Cardiac muscle cell (in vitro differentiated cells and primary cell): Measurements from ENCODE around the gene C19orf81. TPM values are rescaled to one million over a fixed set of nuclear protein-coding genes. Genes with fewer than 3 reads are reported as not detected.
"Not testable (repeated sequence)": the region's sequence is repeated elsewhere in the genome, so short reads cannot be mapped to it uniquely, and the experiment has no call there.

Source experiments
- DNase-seq, 2 donors: peaks; one replicate each; pipeline versions ENCODE4 v3.0.0 to v3.0.0-alpha.2; 2010 to 2017; ENCODE audit warnings: low read depth in 1 of 2, low spot score in 1 of 2
- H3K27ac ChIP-seq: fragments of 200-600 bp; sonication (generic); 2 replicates; pipeline ENCODE4 v1.5.1; 2016
- H3K27me3 ChIP-seq: fragments of 200-600 bp; sonication (generic); 2 replicates; pipeline ENCODE4 v1.6.0; 2016; ENCODE audit warnings: control low read depth
- H3K36me3 ChIP-seq: fragments of 200-600 bp; sonication (generic); 2 replicates; pipeline ENCODE4 v1.5.1; 2016; ENCODE audit warnings: control low read depth
- H3K4me1 ChIP-seq: fragments of 200-600 bp; sonication (generic); 2 replicates; pipeline ENCODE4 v1.8.1; 2017; ENCODE audit warnings: low read depth, mild to moderate bottlenecking, mixed run types
- H3K4me3 ChIP-seq: fragments of 200-600 bp; sonication (generic); 2 replicates; pipeline ENCODE4 v1.5.1; 2016; ENCODE audit warnings: mild to moderate bottlenecking
- H3K9me3 ChIP-seq: fragments of 200-600 bp; sonication (generic); 2 replicates; pipeline ENCODE4 v1.5.1; 2017; ENCODE audit warnings: low read depth, mild to moderate bottlenecking, control low read depth
- polyA plus RNA-seq: library from polyadenylated mRNA; unstranded; fragments of >200 nt; fragmentation: Nextera tagmentation; extraction: Ambion mirVana; gene quantifications from 2 replicates; pipeline ENCODE4 v1.2.1, GENCODE V29; 2016
- total RNA-seq: library from RNA; depleted of rRNA; stranded (reverse); fragments of >200 nt; gene quantifications from 2 replicates; pipeline ENCODE4 v1.2.3, GENCODE V29; 2016
- TF ChIP-seq, protein P1 (sequence below): IDR thresholded peaks from 2 replicates; pipeline ENCODE4 v1.5.1; 2012; ENCODE audit warnings: low read depth, mild to moderate bottlenecking, low read length

Gene C19orf81
- total and polyA plus RNA-seq, 2 experiments from 2014 or later: 23.5 to 67.4 TPM

DNA sequence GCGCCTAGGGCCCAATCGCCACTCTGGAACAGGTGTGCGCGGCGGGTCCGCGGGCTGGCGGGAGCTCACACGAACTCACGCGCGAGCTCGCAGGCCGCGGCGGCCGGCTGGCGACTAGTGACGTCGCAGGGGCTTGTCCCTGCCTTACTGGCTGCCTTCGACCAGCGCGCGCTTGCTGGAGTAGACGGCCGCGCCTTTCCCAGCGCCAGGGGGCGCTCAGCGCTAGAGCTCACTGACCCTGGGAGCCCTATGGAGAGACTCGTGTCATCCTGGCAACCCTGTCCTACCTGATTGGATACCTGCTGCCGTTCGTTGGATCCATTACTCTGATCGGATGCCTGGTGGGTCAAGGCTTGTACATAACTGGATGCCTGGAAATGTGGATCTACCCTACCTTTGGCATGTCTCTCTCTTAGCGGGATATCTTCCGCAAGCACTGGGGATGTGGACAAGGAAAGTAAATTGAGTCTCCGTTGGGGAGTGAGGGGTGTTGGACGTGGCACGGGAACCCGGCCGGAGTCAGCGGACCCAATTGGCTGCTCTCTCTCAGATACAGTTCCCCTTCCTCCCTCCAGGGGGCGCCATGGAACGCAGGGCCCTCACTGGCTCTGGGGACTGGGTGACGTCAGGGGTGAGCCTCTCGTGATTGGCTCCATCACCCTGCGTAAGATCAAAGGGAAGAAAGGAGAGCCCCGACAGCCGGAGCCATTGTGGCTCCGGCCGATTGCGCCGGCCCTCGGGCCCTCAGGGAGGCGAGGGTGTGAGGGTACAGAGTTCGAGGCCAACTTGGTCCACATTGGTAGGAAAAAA lies 44.8 kb upstream of the C19orf81 start:
- H3K27me3 ChIP-seq: peaks cover 17% of the 10 kb centered on the region
- H3K36me3 ChIP-seq, H3K4me1 ChIP-seq, H3K27ac ChIP-seq, H3K9me3 ChIP-seq, DNase-seq, H3K4me3 ChIP-seq: not testable (repeated sequence)
- TF ChIP-seq, protein P1, sequence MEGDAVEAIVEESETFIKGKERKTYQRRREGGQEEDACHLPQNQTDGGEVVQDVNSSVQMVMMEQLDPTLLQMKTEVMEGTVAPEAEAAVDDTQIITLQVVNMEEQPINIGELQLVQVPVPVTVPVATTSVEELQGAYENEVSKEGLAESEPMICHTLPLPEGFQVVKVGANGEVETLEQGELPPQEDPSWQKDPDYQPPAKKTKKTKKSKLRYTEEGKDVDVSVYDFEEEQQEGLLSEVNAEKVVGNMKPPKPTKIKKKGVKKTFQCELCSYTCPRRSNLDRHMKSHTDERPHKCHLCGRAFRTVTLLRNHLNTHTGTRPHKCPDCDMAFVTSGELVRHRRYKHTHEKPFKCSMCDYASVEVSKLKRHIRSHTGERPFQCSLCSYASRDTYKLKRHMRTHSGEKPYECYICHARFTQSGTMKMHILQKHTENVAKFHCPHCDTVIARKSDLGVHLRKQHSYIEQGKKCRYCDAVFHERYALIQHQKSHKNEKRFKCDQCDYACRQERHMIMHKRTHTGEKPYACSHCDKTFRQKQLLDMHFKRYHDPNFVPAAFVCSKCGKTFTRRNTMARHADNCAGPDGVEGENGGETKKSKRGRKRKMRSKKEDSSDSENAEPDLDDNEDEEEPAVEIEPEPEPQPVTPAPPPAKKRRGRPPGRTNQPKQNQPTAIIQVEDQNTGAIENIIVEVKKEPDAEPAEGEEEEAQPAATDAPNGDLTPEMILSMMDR: peak; percentile 3

DNA sequence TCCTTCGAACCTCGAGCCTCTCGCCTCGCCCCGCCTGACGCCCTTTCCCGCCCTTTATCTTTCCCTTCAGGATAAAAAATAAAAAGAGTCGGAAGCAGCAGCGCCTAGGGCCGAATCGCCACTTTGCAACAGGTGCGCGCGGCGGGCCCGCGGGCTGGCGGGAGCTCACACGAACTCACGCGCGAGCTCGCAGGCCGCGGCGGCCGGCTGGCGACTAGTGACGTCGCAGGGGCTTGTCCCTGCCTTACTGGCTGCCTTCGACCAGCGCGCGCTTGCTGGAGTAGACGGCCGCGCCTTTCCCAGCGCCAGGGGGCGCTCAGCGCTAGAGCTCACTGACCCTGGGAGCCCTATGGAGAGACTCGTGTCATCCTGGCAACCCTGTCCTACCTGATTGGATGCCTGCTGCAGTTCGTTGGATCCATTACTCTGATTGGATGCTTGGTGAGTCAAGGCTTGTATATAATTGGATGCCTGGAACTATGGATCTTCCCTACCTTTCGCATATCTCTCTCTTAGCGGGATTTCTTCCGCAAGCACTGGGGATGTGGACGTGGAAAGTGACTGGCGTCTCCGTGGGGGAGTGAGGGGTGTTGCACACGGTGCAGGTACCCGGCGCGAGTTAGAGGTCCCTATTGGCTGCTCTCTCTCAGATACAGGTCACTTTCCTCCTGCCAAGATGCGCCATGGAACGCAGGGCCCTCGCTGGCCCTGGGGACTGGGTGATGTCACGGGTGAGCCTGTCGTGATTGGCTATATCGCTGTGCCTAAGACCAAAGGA lies 43.0 kb upstream of the C19orf81 start:
- TF ChIP-seq, protein P1: peak; percentile 33
- not testable (repeated sequence) for H3K9me3 ChIP-seq, H3K36me3 ChIP-seq, H3K27ac ChIP-seq, H3K4me3 ChIP-seq, H3K4me1 ChIP-seq
- DNase-seq: peak; percentile 24 to 30
- peaks cover 17% of the 10 kb centered on the region for H3K27me3 ChIP-seq

DNA sequence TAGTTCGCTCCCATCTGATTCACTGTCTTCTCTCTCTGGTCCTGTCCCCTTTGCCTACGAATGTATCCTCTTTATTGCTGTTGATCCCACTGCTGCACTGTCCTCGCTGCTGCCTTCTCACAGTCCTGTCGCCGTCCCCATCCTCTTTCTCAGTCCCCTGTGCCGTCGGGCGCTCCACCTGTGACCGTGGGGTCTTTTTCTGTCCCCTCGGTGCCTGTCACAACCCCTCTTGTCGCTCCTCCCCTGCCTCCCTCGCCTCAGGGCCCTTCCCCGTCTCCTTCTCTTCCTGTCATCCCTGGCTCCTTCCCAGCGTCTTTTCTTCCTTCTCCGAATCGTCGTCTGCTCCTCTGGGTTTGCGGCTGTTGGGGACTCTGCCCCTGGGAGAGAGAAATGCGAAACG lies 41.9 kb upstream of the C19orf81 start:
- TF ChIP-seq, protein P1: no peak
- H3K36me3 ChIP-seq: no peaks in the 10 kb centered on the region
- no peak overlapping the region for H3K4me3 ChIP-seq
- H3K27ac ChIP-seq: no peak overlapping the region
- no peak for DNase-seq
- no peaks in the 10 kb centered on the region for H3K9me3 ChIP-seq
- H3K4me1 ChIP-seq: no peaks in the 10 kb centered on the region
- H3K27me3 ChIP-seq: peaks cover 17% of the 10 kb centered on the region

DNA sequence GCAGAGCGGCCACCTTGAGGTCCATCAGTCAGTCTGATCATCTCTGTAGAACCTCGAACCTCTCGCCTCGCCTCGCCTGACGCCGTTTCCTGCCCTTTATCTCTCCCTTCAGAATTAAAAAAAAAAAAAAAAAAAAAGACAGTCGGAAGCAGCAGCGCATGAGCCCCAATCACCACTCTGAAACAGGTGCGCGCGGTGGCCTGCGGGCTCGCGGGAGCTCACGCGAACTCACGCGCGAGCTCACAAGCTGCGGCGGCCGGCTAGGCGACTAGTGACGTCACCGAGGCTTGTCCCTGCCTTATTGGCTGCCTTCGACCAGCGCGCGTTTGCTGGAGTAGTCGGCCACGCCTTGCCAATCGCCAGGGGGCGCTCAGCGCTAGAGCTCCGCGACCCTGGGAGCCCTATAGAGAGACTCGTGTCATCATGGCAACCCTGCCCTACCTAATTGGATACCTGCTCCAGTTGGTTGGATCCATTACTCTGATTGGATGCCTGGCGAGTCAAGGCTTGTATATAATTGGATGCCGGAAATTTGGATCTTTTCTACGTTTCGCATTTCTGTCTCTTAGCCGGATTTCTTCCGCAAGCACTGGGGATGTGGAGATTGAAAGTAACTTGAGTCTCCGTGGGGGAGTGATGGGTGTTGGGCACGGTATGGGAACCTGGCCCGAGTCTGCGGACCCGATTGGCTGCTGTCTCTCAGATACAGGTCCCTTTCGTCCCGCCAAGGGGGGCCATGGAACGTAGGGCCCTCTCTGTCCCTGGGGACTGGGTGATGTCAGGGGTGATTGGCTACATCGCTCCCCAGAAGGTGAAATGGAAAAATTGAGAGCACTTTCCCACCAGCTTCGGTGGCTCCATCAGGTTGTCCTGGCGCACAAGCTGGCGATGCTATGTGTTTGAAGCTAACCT lies 41.1 kb upstream of the C19orf81 start:
- TF ChIP-seq, protein P1: peak; percentile 79
- H3K9me3 ChIP-seq: no peaks in the 10 kb centered on the region

DNA sequence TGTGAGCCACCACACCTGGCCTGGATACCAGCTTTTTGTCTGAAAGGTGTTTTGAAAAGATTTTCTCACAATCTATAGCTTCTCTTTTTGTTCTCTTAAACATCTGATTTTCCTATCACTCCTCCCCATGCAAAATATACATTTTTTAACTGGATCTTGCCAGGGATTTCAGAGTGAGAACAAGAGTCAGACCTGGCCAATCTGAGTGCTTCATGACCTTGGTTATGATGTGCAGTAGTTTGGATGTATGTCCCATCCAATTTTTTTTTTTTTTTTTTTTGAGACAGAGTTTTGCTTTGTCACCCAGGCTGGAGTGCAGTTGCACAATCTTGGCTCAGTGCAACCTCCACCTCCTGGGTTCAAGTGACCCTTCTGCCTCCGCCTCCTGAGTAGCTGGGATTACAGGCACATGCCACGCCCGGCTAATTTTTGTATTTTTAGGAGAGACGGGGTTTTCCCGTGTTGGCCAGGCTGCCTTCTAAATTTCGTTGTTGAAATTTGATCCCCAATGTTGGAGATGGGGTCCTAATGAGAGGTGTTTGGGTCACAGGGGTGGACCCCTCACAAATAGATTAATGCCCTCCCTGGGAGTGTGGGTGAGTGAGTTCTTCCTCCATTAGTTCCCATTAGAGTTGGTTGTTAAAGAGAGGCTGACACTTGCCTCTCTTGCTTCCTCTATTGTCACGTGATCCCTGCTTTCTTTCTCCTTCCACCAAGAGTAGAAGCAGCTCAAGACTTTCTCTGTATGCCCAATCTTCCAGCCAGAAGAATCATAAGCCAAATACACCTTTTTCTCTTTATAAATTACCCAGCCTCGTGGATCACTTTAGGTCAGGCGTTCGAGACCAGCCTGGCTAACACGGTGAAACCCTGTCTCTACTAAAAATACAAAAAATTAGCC lies 36.5 kb upstream of the C19orf81 start:
- H3K9me3 ChIP-seq, H3K36me3 ChIP-seq, H3K27me3 ChIP-seq, H3K4me3 ChIP-seq, DNase-seq, H3K4me1 ChIP-seq, H3K27ac ChIP-seq: not testable (repeated sequence)

More for the DNA sequence above, 41.1 kb upstream of the C19orf81 start:
- Histone ChIP-seq H3K27me3 (peaks cover 17% of the 10 kb centered on the region), H3K4me3 (no peak overlapping the region), H3K27ac (no peak overlapping the region), H3K4me1 (no peaks in the 10 kb centered on the region), H3K36me3 (no peaks in the 10 kb centered on the region)
- peak; percentile 92 to 99 for DNase-seq

DNA sequence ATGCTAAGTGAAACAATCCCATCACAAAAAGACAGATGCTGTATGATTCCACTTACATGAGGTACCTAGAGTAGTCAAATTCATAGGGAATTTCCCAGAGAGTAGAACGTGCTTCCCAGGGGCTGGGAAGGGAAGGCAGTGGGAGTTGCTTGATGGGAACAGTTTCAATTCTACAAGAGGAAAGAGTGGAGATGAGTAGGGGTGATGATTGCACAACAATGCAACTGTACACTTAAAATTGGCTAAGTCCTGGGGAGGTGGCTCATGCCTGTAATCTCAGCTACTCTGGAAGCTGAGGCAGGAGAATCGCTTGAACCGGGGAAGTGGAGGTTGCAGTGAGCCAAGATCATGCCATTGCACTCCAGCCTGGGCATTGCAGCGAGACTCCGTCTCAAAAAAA lies 30.9 kb upstream of the C19orf81 start:
- H3K4me1 ChIP-seq, H3K27ac ChIP-seq, H3K4me3 ChIP-seq, H3K9me3 ChIP-seq, H3K27me3 ChIP-seq, H3K36me3 ChIP-seq: not testable (repeated sequence)
- peak in 1 of 2 donors; percentile 35 for DNase-seq

DNA sequence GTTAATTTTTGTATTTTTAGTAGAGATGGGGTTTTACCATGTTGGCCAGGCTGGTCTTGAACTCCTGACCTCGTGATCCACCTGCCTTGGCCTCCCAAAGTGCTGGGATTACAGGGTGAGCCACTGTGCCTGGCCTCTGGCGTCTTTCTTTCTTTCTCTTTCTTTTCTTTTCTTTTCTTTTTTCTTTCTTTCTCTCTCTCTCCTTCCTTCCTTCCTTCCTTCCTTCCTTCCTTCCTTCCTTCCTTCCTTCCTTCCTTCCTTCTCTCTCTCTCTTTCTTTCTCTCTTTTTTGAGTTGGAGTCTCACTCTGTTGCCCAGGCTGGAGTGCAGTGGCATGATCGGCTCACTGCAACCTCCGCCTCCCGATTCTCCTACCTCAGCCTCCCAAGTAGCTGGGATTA lies 30.1 kb upstream of the C19orf81 start:
- H3K4me3 ChIP-seq, DNase-seq, H3K9me3 ChIP-seq, H3K36me3 ChIP-seq, H3K27me3 ChIP-seq, H3K4me1 ChIP-seq, H3K27ac ChIP-seq: not testable (repeated sequence)

DNA sequence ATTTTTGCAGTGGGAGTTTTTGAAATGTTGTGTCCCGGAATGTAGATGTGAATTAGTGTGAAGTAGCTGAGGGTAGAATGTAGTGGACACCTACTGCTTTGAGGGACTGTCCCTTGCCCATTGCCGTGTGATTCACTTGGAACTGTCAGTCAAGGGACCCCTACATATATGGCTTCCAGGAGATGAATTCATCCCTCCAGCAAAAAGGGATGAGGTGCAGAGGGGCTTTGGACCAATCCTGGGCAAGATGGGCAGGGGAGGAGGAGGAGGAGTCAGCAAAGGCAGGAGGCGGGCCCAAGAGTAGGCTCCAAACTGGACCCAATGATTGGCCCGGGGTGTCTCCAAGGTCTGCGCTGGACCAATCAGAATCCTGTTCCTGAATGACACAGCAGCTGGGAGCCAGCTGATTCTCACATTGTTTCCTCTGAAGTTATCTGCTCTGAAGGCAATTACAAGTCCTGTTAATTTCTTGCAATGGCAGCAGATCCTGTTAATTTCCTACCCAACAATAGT lies 28.8 kb upstream of the C19orf81 start:
- not testable (repeated sequence) for DNase-seq, H3K36me3 ChIP-seq, H3K4me1 ChIP-seq, H3K9me3 ChIP-seq, H3K4me3 ChIP-seq, H3K27me3 ChIP-seq, H3K27ac ChIP-seq
